ENCODE results near the gene TSPAN15.

TSPAN15 gene

GRCh38 chr10:69465457-69466157 lies 14.3 kb downstream of the TSPAN15 start (continued):
- TF ChIP-seq ZNF202 (tag by site-specific recombination; IDR thresholded peaks at IDR 0.05; ENCODE audit: borderline replicate concordance) (no peak), GLIS1 (tag by site-specific recombination; IDR thresholded peaks at IDR 0.05) (no peak), SP2 (tag by site-specific recombination; IDR thresholded peaks at IDR 0.05) (no peak)

- Histone ChIP-seq H3K9me3 (ENCODE audit: control insufficient read depth, insufficient read depth, low read depth, low read length) (no peaks in the 10 kb centered on the region), H3K4me3 (ENCODE audit: low read depth, low read length) (no peak overlapping the region), H3K36me3 (ENCODE audit: control insufficient read depth in 2 of 2, insufficient read depth in 1 of 2, low read length in 2 of 2) (no peaks in the 10 kb centered on the region), H3K27ac (ENCODE audit: extremely low read depth, low read depth, low read length) (no peak overlapping the region), H3K4me1 (ENCODE audit: control insufficient read depth, insufficient read depth, low read length) (no peaks in the 10 kb centered on the region)
- POLR2A ChIA-PET, result no interaction called here
- TF ChIP-seq ZNF274 (IDR thresholded peaks at IDR 0.05; ENCODE audit: low read length), result no peak
- no peak for TF ChIP-seq ZNF274 (tag by site-specific recombination; IDR thresholded peaks at IDR 0.05; ENCODE audit: borderline replicate concordance)
- TF ChIP-seq ZNF416 (tag by site-specific recombination; IDR thresholded peaks at IDR 0.05), result no peak
- no peak for TF ChIP-seq ZNF501 (tag by site-specific recombination; IDR thresholded peaks at IDR 0.05)
- no peak for TF ChIP-seq ZFP41 (tag by site-specific recombination; IDR thresholded peaks at IDR 0.05; ENCODE audit: borderline replicate concordance)
- no peak for TF ChIP-seq HIC1 (tag by site-specific recombination; IDR thresholded peaks at IDR 0.05)
- no peak for TF ChIP-seq PATZ1 (tag by site-specific recombination; IDR thresholded peaks at IDR 0.05)
- TF ChIP-seq ZNF169 (tag by site-specific recombination; IDR thresholded peaks at IDR 0.05), result no peak
- TF ChIP-seq PRDM2 (tag by site-specific recombination; IDR thresholded peaks at IDR 0.05; ENCODE audit: borderline replicate concordance), result no peak
- TF ChIP-seq ZNF837 (tag by site-specific recombination; IDR thresholded peaks at IDR 0.05), result no peak
- TF ChIP-seq KLF9 (tag by site-specific recombination; IDR thresholded peaks at IDR 0.05; ENCODE audit: low read depth), result no peak
- no peak for TF ChIP-seq KLF16 (tag by site-specific recombination; IDR thresholded peaks at IDR 0.05)
- no peak for TF ChIP-seq ZFP3 (tag by site-specific recombination; IDR thresholded peaks at IDR 0.05; ENCODE audit: low read depth)
- no peak for TF ChIP-seq ZNF132 (tag by site-specific recombination; IDR thresholded peaks at IDR 0.05; ENCODE audit: borderline replicate concordance)
- no peak for TF ChIP-seq ZNF18 (tag by site-specific recombination; IDR thresholded peaks at IDR 0.05)
- no peak for TF ChIP-seq ZNF366 (tag by site-specific recombination; conservative IDR thresholded peaks at IDR 0.05)
- TF ChIP-seq ZNF398 (tag by site-specific recombination; IDR thresholded peaks at IDR 0.05), result no peak
- no peak for TF ChIP-seq ZNF214 (tag by site-specific recombination; IDR thresholded peaks at IDR 0.05; ENCODE audit: borderline replicate concordance)
- TF ChIP-seq GLI4 (tag by site-specific recombination; IDR thresholded peaks at IDR 0.05), result no peak
- TF ChIP-seq ZNF239 (tag by site-specific recombination; IDR thresholded peaks at IDR 0.05), result no peak
- CTCF ChIA-PET, result interaction anchor here (1.3 kb wide), 1 partner anchor 16 kb away, joined by 4 read pairs; no protein-coding TSS in a partner anchor
Observed at GRCh38 chr10:69466158-69466490, 14.9 kb downstream of the TSPAN15 start.
